Mammary epithelial cell (primary cell): Measurements from ENCODE around the gene KRTAP10-6.

Source experiments
- CTCF ChIP-seq, 2 donors: IDR thresholded peaks in 1 of 2; conservative IDR thresholded peaks in 1 of 2; 2 replicates each; pipeline ENCODE4 v1.5.1; 2011 to 2012; ENCODE audit warnings: inconsistent platforms in 2 of 2, low read length in 2 of 2, mild to moderate bottlenecking in 2 of 2, control low read depth in 1 of 2, low read depth in 1 of 2; ENCODE audit not compliant: insufficient read depth in 1 of 2; ENCODE audit errors: extremely low read depth in 1 of 2
- EZH2 ChIP-seq: IDR thresholded peaks from 2 replicates; pipeline ENCODE4 v1.6.1; 2012; ENCODE audit warnings: low read length, inconsistent platforms, borderline replicate concordance

- no peak for TF ChIP-seq CTCF (conservative IDR thresholded peaks at IDR 0.05 in 1 of 2, IDR thresholded peaks at IDR 0.05 in 1 of 2; ENCODE audit: extremely low read depth in 1 of 2, insufficient read depth in 1 of 2, low read depth in 1 of 2, low read length in 2 of 2)
- no peak for TF ChIP-seq EZH2
Observed at GRCh38 chr21:44550807-44551206, 41.5 kb downstream of the KRTAP10-6 start.
